GM21423 (cell line): ENCODE measurements around the gene FOXN1.
"Not testable (repeated sequence)": the region's sequence is repeated elsewhere in the genome, so short reads cannot be mapped to it uniquely, and the experiment has no call there.

Experiments used
- ATAC-seq: cut with Tn5 transposase; IDR thresholded peaks from one replicate; pipeline ENCODE4 v1.9.1; 2021; ENCODE audit warnings: mild to moderate bottlenecking, moderate library complexity; ENCODE audit not compliant: unreplicated experiment

FOXN1 gene

GRCh38 chr17:28505986-28506665 lies at the start of gene FOXN1:
Gene FOXN1, plus strand, starts transcription at chr17:28506348. Its CDS starts 17,622 bp downstream, at chr17:28523970.
- no peak for ATAC-seq

DNA sequence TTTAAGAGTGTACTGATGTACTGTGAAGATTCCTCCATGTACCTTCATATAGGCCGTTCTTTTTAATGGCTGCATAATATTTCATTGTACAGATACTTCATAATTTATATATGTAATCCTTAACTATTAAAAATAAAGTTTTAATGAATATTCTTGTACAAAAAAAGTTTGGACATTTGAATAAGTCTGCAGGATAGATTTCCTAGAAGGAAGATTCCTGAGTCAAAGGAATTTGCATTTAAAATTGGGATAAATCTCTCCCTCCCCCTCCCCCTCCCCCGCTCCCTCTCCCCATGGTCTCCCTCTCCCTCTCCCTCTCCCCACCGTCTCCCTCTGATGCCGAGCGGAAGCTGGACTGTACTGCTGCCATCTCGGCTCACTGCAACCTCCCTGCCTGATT lies 48.3 kb upstream of the FOXN1 start:
- no peak for ATAC-seq

DNA sequence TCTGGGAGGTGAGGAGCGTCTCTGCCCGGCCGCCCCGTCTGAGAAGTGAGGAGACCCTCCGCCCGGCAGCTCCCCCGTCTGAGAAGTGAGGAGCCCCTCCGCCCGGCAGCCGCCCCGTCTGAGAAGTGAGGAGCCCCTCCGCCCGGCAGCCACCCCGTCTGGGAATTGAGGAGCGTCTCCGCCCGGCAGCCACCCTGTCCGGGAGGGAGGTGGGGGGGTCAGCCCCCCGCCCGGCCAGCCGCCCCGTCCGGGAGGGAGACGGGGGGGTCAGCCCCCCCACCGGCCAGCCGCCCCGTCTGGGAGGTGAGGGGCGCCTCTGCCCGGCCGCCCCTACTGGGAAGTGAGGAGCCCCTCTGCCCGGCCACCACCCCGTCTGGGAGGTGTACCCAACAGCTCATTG lies 47.3 kb upstream of the FOXN1 start:
- not testable (repeated sequence) for ATAC-seq

GRCh38 chr17:28460901-28461300 lies 45.2 kb upstream of the FOXN1 start:
- ATAC-seq, result no peak

DNA sequence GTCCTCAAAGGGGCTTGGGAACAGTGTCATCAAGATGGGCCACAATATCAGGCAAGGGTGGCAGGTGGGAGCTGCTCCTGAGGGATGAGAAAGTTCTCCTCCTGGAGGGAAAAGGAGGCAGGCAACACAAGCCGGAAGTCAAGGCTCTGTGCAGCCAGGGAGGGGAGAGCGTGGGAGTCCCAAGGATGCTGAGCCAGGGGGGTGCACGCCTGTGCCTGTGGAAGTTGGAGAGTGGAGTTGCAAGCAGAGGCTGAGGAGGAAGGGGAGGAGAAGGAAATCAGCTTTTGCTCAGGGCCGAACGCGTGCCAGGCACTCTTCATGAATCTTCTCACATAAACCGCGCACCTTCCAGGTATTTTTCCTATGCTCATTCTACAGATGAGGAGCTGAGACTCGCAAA lies 40.1 kb upstream of the FOXN1 start:
- no peak for ATAC-seq

DNA sequence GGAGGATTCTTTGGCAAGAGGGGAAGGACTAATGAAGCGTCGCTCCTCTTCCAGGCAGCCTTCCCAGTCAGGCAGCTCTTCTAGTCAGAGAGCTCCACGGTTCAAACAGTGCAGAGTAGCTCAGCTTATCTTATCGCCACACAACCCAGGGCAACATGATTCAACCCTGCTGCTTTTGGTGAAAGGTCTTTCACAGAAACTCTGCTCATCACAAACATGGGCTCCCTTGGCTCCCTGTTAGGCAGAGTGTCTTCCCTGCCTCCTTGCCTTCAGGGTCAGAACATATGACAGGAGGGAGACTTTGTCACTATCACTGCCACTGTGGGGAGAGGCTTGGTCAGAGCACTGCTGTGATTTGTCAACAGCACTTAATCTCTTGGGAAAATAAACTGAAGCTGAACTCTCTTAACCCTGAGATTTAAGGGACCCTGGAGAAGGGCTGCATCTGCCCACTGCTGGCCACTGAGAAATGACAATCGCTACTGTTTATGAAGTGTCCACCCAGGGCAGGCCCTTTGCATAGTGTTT lies 39.6 kb upstream of the FOXN1 start:
- no peak for ATAC-seq

DNA sequence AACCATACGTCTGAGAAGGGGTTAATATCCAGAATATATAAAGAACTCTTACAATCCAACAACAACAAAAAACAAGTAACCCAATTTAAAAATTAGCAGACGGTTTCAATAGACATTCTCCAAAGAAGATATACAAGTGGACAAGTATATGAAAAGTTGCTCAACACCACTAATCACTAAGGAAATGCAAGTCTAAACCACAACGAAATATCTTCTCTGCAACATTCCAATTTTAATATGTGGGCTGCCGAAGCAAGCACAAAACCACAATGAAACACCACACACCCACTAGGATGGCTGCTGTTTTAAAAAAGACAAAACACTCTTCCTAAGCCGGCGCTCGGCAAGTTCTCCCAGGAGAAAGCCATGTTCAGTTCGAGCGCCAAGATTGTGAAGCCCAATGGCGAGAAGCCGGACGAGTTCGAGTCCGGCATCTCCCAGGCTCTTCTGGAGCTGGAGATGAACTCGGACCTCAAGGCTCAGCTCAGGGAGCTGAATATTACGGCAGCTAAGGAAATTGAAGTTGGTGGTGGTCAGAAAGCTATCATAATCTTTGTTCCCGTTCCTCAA lies 38.6 kb upstream of the FOXN1 start:
- no peak for ATAC-seq

DNA sequence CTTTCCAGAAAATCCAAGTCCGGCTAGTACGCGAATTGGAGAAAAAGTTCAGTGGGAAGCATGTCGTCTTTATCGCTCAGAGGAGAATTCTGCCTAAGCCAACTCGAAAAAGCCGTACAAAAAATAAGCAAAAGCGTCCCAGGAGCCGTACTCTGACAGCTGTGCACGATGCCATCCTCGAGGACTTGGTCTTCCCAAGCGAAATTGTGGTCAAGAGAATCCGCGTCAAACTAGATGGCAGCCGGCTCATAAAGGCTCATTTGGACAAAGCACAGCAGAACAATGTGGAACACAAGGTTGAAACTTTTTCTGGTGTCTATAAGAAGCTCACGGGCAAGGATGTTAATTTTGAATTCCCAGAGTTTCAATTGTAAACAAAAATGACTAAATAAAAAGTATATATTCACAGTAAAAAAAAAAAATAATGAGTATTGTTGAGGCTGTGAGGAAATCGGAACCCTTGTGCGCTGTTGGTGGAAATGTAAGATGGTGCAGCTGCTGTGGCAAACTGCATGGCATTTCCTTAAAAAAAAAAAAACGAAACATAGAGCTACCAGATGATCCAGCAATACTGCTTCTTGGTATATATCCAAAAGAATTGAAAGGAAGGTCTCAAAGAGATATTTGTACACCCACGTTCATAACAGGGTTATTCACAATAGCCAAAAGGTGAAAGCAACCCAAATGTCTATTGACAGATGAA lies 38.0 kb upstream of the FOXN1 start:
- not testable (repeated sequence) for ATAC-seq

DNA sequence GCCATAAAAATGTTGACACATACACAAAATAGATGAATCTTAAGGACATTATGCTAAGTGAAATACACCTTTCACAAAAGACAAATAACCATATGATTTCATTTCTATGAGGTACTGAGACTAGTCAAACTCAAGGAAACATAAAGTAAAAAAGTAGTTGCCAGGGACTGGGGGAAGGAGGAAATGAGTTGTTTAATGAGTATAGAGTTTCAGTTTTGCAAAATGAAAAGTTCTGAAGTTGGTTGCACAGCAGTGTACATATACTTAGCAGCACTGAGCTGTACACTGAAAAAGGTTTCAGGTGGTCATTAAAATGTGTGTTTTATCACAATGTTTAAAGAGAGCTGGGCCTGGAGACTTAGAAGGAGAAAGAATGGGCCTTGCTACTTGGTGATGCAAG lies 37.4 kb upstream of the FOXN1 start:
- ATAC-seq, result no peak

DNA sequence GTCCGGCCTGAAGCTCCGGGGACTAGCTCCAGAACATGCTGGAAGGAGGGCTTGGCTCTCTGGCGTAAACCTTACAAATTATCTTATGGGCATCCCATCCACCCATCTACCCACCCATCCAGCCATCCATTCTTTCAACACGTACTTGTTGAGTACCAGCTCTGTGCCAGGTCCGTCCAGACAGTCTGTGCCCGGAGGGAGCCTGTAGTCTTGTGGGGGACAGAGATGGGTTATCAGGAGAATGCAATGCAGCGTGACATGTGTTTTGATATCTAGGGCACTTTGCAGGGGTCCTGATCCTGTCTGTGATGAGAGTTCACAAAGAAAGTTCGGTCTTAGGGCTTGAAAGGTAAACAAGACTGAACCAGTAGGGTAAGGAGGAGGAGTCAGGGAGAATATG lies 36.8 kb upstream of the FOXN1 start:
- ATAC-seq, result no peak

DNA sequence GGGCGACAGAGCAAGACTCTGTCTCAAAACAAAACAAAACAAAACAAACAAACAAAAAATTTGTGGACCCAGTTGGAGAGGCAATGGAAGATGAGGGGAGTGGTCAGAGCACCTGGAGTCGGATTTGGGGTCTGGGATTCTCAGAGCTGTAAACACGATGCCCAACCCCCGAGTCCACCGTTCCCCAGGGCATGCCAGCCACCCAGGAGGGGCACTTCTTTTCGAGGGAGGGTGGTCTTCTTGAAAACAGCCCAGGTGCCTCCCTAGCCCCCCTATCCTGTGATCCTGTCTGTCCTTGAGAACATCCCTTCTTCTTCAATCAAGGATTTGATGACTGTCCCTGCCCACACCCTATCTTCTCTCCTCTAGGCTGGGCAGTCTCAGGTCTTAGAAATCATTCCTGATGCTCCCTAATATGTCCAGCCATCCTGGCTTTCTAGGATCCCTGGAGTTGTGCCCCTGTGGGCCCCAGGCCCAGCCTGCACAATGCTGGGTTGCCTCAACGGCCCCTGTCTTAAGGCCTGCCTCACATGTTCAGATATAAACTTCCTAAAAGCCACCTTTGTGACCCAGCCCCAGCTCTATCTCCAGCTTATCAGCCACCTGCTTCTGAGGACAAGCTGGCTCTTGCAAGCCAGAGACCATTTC lies 35.8 kb upstream of the FOXN1 start:
- no peak for ATAC-seq

DNA sequence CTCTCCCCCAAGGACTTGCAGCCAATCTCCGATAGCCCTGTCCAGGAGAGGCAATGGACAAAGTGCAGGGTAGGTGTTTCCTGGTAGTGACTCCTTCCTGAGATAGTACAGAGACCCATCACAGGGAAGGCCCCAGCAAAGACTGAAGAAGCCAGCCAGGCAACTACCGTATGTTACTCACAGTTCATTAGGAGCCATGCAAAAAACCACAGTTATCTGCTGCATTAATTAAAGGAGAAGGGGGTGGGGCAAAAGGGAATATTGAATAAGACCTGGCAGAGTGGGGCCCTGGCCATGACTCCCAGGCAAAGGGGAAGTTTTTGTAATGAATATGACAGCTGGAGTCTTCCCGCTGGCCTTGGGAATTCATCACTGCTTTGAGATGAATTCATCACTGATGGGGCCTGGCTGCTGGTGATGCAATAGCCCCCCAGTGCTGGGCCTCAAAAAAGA lies 35.2 kb upstream of the FOXN1 start:
- ATAC-seq, result no peak

DNA sequence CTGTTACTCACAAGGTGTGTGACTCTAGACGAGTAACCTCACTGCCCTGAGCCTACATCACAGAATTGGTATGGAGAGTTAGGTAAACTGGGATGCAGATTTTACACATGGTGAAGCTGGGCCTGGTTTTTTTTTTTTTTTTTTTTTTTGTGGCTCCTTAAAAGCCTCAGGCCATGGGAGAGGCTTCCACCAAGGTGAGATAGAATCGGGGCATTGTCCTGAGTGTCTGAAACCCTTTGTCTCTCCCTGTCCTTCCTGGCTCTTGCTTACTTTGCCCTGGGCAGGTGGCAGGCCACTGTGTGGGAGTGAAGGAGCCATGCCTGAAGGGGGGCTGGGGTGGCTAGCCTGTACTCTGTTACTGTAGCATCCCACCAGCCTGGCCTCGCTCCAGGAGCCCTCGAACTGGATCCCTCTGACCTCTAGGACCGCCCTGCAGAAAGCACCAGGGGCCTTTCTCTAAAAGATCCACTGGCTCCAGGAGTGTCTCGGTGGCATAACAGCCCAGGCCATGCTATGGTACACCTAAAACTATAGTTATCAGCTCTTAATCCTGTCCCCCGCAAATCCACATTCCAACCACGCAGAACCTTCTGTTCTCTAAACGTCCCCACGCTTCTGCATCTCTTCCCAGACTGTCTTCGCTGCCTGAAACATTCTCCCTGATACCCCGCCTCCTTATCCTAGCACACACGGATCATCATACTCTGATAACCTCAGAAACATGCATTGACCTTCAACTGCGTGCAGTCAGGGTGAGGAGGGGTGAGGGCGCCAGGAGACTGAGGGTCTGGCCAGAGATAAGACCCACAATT lies 34.4 kb upstream of the FOXN1 start:
- no peak for ATAC-seq

DNA sequence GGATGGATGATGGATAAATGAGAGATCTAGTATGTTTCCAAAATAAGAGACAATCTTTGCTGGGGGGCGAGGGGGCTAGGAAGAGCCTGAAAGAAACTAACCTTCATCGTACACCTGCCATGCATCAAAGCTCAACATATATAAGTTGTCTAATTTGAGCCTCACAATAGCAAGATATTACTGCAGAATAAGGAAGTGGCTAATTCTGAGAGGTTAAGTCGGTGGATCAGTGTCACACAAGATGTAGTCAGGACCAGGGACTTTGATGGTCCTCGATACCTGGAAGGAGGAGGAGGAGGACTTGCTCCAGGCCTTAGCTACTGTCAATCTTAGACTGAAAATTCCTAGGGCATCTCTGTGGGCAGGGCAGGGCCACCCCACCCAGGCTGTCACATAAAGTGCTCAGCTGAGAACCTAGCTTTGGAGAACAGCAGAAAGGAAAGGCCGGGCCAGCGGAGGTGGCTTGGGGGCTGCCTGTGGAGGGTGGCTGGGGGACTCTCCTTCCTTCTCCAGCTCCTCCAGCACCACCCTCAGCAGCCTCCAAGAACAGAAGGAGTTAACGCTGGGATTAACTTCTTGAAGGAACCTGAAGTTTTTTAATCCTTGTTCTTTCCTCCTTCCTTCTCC lies 33.2 kb upstream of the FOXN1 start:
- no peak for ATAC-seq

- ATAC-seq, result no peak
Measured at GRCh38 chr17:28473542-28473941, 32.6 kb upstream of the FOXN1 start, which contains the start of gene SLC13A2. Gene SLC13A2, plus strand, starts transcription at chr17:28473644. Its CDS starts 69 bp downstream, at chr17:28473713.

DNA sequence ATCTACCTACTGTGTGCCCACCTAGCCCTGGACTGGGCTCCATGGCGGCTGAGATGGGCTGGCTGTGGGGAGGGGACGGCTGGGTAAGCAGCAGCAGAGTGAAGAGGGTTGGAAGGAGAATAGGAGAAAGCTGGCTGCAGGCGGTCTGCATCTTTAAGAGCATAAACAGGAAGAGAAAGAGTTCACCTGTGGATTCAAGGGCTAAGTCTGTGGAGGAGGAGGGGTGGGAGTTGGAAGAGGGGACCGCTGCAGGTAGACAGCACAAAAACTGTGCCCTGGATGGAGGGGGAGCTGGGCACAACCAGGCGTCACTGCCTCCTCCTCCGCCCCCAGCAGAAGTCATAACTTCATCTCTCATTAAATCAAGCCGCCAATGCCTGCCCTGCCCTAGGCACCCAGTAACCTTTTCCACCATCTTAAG lies 32.0 kb upstream of the FOXN1 start:
- ATAC-seq, result no peak

GRCh38 chr17:28475151-28475900 lies 30.8 kb upstream of the FOXN1 start:
- ATAC-seq, result no peak

- ATAC-seq, result no peak
Measured at GRCh38 chr17:28476076-28476865, 29.9 kb upstream of the FOXN1 start.

- no peak for ATAC-seq
Measured at GRCh38 chr17:28477928-28478327, 28.2 kb upstream of the FOXN1 start.
